Measurements from ENCODE around the gene MEIG1. TPM values are rescaled to one million over a fixed set of nuclear protein-coding genes. Genes with fewer than 3 reads are reported as not detected.
A peak's percentile ranks its signal among the peaks of the same experiment; 100 is the strongest.

Gene MEIG1
- not detected for total RNA-seq

GRCh38 chr10:14959221-14960057, at the start of gene MEIG1:
MEIG1 (plus strand) TSS chr10:14959388; CDS start chr10:14966469, 7,081 bp downstream.
- H3K27me3 ChIP-seq = no peaks in the 10 kb centered on the region
- no peaks in the 10 kb centered on the region for H3K9me3 ChIP-seq
- peak within 1 kb of the TSS; percentile 91 to 95 (median 92) for H3K27ac ChIP-seq
- H3K4me3 ChIP-seq = peak within 1 kb of the TSS; percentile 74 to 83 (median 77)
- TF ChIP-seq POLR2A (IDR thresholded peaks at IDR 0.05) (peak; percentile 44 to 56), CTCF (IDR thresholded peaks at IDR 0.05) (peak in 2 of 6 experiments; percentile 2 to 8)
- no peaks in the 10 kb centered on the region for H3K36me3 ChIP-seq
- peak; percentile 92 to 97 (median 95) for DNase-seq
- H3K4me1 ChIP-seq = peaks cover 0 to 7% (median 0%) of the 10 kb centered on the region in 4 donors

DNA sequence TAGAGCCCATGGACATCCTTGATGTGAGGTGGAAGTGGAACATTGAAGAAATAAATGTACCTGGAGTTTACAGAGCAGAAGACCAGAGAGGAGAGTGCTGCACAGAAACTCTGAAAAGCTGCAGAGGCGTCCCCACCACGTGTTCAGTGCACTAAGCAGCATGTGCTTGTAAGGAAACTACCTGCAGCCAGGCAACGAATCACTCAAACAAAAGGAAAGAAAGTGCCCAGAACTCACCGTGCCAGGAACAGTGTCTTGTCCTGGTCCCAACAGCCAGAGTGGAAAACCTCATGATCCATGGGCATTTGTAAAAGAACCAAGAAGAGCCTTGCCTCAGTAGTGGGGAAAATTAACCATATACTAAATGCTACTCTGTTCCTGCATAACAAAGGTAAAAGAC, 48.2 kb upstream of the MEIG1 start:
- H3K36me3 ChIP-seq = peaks cover 0 to 65% (median 0%) of the 10 kb centered on the region in 3 donors
- TF ChIP-seq CTCF (IDR thresholded peaks at IDR 0.05) (no peak), POLR2A (IDR thresholded peaks at IDR 0.05) (no peak)
- DNase-seq = no peak
- H3K4me3 ChIP-seq = no peak overlapping the region
- no peaks in the 10 kb centered on the region for H3K4me1 ChIP-seq
- H3K27me3 ChIP-seq = no peaks in the 10 kb centered on the region
- H3K9me3 ChIP-seq = peaks cover 0 to 3% (median 0%) of the 10 kb centered on the region in 4 donors
- H3K27ac ChIP-seq = no peak overlapping the region

- peaks cover 0 to 3% (median 1%) of the 10 kb centered on the region in 4 donors for H3K9me3 ChIP-seq
- no peak overlapping the region for H3K4me3 ChIP-seq
- H3K27ac ChIP-seq = no peak overlapping the region
- TF ChIP-seq CTCF (IDR thresholded peaks at IDR 0.05) = no peak
- TF ChIP-seq POLR2A (IDR thresholded peaks at IDR 0.05) = no peak
- H3K36me3 ChIP-seq = peaks cover 0 to 71% (median 0%) of the 10 kb centered on the region in 3 donors
- no peaks in the 10 kb centered on the region for H3K27me3 ChIP-seq
- DNase-seq = no peak
- no peaks in the 10 kb centered on the region for H3K4me1 ChIP-seq
Observed at GRCh38 chr10:14911801-14912200, 47.4 kb upstream of the MEIG1 start.

DNA sequence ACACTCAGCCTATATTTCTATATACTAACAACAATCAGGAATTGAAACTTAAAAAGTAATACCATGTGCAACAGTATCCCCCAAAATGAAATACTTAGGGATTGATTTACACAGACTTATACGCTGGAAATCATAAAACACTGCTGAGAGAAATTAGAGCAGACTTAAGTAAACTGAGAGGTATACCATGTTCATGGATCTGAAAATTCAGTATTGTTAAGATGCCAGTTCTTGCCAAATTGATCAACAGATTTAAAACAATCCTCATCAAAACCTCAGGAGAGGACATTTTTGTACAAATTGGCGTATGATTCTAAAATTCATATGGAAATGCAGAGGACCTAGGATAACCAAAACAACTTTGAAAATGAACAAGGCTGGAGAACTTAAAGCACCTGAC, 42.6 kb upstream of the MEIG1 start:
- peaks cover 0 to 16% (median 1%) of the 10 kb centered on the region in 4 donors for H3K9me3 ChIP-seq
- H3K4me1 ChIP-seq = no peaks in the 10 kb centered on the region
- H3K27ac ChIP-seq = no peak overlapping the region
- H3K36me3 ChIP-seq = peaks cover 0 to 83% (median 8%) of the 10 kb centered on the region in 3 donors
- TF ChIP-seq CTCF (IDR thresholded peaks at IDR 0.05) = no peak
- TF ChIP-seq POLR2A (IDR thresholded peaks at IDR 0.05) = no peak
- H3K27me3 ChIP-seq = no peaks in the 10 kb centered on the region
- DNase-seq = no peak
- no peak overlapping the region for H3K4me3 ChIP-seq

GRCh38 chr10:14917827-14918226, 41.4 kb upstream of the MEIG1 start:
- Histone ChIP-seq H3K27me3 (no peaks in the 10 kb centered on the region), H3K36me3 (peaks cover 0 to 87% (median 8%) of the 10 kb centered on the region in 3 donors), H3K4me1 (no peaks in the 10 kb centered on the region), H3K9me3 (peaks cover 0 to 16% (median 1%) of the 10 kb centered on the region in 4 donors), H3K4me3 (no peak overlapping the region), H3K27ac (no peak overlapping the region)
- no peak for DNase-seq
- TF ChIP-seq POLR2A (IDR thresholded peaks at IDR 0.05) (no peak), CTCF (IDR thresholded peaks at IDR 0.05) (no peak)
